Ovary (tissue), 9 donors: ENCODE measurements around the gene GPR35. TPM values are rescaled to one million over a fixed set of nuclear protein-coding genes. Genes with fewer than 3 reads are reported as not detected.
"Not testable (repeated sequence)": the region's sequence is repeated elsewhere in the genome, so short reads cannot be mapped to it uniquely, and the experiment has no call there.

Experiments used
- DNase-seq, 5 donors: peaks; one replicate each; pipeline ENCODE4 v3.0.0-alpha.2; 2019 to 2020
- H3K27ac ChIP-seq, 2 donors: fragments of 200-600 bp; one replicate each; pipeline versions ENCODE4 v1.5.1 to v1.8.0; 2019 to 2022
- H3K27me3 ChIP-seq: fragments of 200-600 bp; one replicate; pipeline ENCODE4 v1.8.0; 2022
- H3K36me3 ChIP-seq: fragments of 200-600 bp; sonication (generic); one replicate; pipeline ENCODE4 v1.5.1; 2019
- H3K4me1 ChIP-seq: one replicate; pipeline ENCODE4 v1.8.1; 2013; ENCODE audit warnings: mild to moderate bottlenecking, moderate library complexity; ENCODE audit not compliant: insufficient read depth
- H3K4me3 ChIP-seq: fragments of 200-600 bp; sonication (generic); one replicate; pipeline ENCODE4 v1.5.1; 2017
- H3K9me3 ChIP-seq, 2 donors: fragments of 200-600 bp in 1 of 2; sonication (generic) in 1 of 2; one replicate each; pipeline versions ENCODE4 v1.5.1 to v1.8.1; 2013 to 2019; ENCODE audit warnings: mild to moderate bottlenecking in 1 of 2, moderate library complexity in 1 of 2
- CTCF ChIP-seq, 3 donors: fragments of 450-650 bp in 2 of 3; fragments of 200-600 bp in 1 of 3; IDR thresholded peaks; one replicate each; pipeline versions ENCODE4 v1.5.1 to v1.8.0; 2016 to 2022; ENCODE audit warnings: antibody characterized with exemption in 3 of 3, mild to moderate bottlenecking in 1 of 3
- EP300 ChIP-seq: sonication (generic); formaldehyde crosslinking; IDR thresholded peaks from one replicate; pipeline ENCODE4 v1.6.1; 2017; ENCODE audit warnings: antibody characterized with exemption
- POLR2A ChIP-seq: fragments of 450-650 bp; IDR thresholded peaks from one replicate; pipeline ENCODE4 v1.6.1; 2017; ENCODE audit warnings: antibody characterized with exemption, mild to moderate bottlenecking, moderate library complexity
- WGBS, 3 donors: extraction: QIAGEN DNeasy Blood & Tissue Kit in 1 of 3; methylation state at CpG; one replicate each; pipeline versions ENCODE4 v1.1.5 to v1.1.7; 2013 to 2017; 5-methylcytosine and 5-hydroxymethylcytosine counted together
- intact Hi-C, 4 donors: fragments of 100-400 bp; cut with DNase I; formaldehyde crosslinking; loops; one replicate each; pipeline versions ENCODE4 v1.11.0 to v1.15.1; 2022 to 2023
- polyA plus RNA-seq, 2 donors: library from polyadenylated mRNA; stranded (reverse); fragments of 200-250 nt in 1 of 2; fragments of 350-450 nt in 1 of 2; fragmentation: Illumina TruSeq in 1 of 2; extraction: RNeasy Lipid Tissue Mini Kit (QIAGEN cat#74804) in 1 of 2; gene quantifications; one replicate each; pipeline ENCODE4 v1.2.3, GENCODE V29; 2013 to 2014
- total RNA-seq, 7 donors: library from RNA; depleted of rRNA in 2 of 7; stranded (reverse); fragments of >200 nt in 2 of 7; fragmentation: NEBNext Ultra II Directional in 3 of 7; extraction: Animal tissue kit (Norgen Biotek cat#: 25700) in 3 of 7; gene quantifications; one replicate each; pipeline versions ENCODE4 v1.1.0 to v1.2.4, GENCODE V29; 2016 to 2023
- donor health status: DM: no; HTN: no; CAD: no; lungs with moderate emphysema.
- donor health status: DM: no; HTN: no; CAD: no.
- donor health status: Bipolar disorder and iron deficiency.
- donor health status: DM: yes; HTN: yes; CAD: no.
- donor health status: DM: no; HTN: no; CAD: no.
- donor health status: DM: yes; HTN: yes; CAD: no.

Gene GPR35
- total and polyA plus RNA-seq, 9 donors: 0.27 to 4.2 (median 2.4) TPM

GRCh38 chr2:240614391-240614790 is 10.9 kb upstream of the GPR35 start:
- Histone ChIP-seq H3K27ac (no peak overlapping the region), H3K9me3 (no peaks in the 10 kb centered on the region), H3K4me1 (no peaks in the 10 kb centered on the region), H3K36me3 (no peaks in the 10 kb centered on the region), H3K4me3 (no peak overlapping the region), H3K27me3 (no peaks in the 10 kb centered on the region)
- intact Hi-C loops: loop anchor here in 1 of 4 donors (10.0 kb wide), 1 partner anchor 110 kb away; no protein-coding TSS in a partner anchor
- 95 to 97% (median 95%) methylated on average over 9 of the region's 9 CpGs for WGBS, 3 donors
- DNase-seq: peak in 3 of 5 donors; percentile 6 to 18 (median 12)
- TF ChIP-seq POLR2A: no peak
- no peak for TF ChIP-seq CTCF (IDR thresholded peaks at IDR 0.05)
- no peak for TF ChIP-seq EP300

GRCh38 chr2:240615396-240615795 is 9.9 kb upstream of the GPR35 start:
- TF ChIP-seq CTCF (IDR thresholded peaks at IDR 0.05) (no peak), EP300 (no peak), POLR2A (no peak)
- Histone ChIP-seq H3K36me3 (no peaks in the 10 kb centered on the region), H3K27me3 (no peaks in the 10 kb centered on the region), H3K4me1 (no peaks in the 10 kb centered on the region), H3K4me3 (no peak overlapping the region), H3K9me3 (no peaks in the 10 kb centered on the region), H3K27ac (no peak overlapping the region)
- WGBS, 3 donors: 49 to 59% (median 58%) methylated on average over 2 of the region's 2 CpGs
- DNase-seq: peak in 1 of 5 donors; percentile 1
- intact Hi-C loops: loop anchor here in 1 of 4 donors (10.0 kb wide), 1 partner anchor 111 kb away; no protein-coding TSS in a partner anchor

- Histone ChIP-seq H3K27me3 (no peaks in the 10 kb centered on the region), H3K27ac (no peak overlapping the region), H3K4me1 (no peaks in the 10 kb centered on the region), H3K36me3 (no peaks in the 10 kb centered on the region), H3K4me3 (no peak overlapping the region), H3K9me3 (no peaks in the 10 kb centered on the region)
- intact Hi-C loops: loop anchor here in 1 of 4 donors (10.0 kb wide), 1 partner anchor 111 kb away; no protein-coding TSS in a partner anchor
- WGBS, 3 donors: 71 to 78% (median 78%) methylated on average over 19 to 20 of the region's 20 CpGs
- TF ChIP-seq EP300 (no peak), CTCF (IDR thresholded peaks at IDR 0.05) (no peak), POLR2A (no peak)
- peak in 3 of 5 donors; percentile 11 to 44 (median 19) for DNase-seq
These were observed 9.3 kb upstream of the GPR35 start for GRCh38 chr2:240615820-240616547.

GRCh38 chr2:240616860-240617666 is 8.2 kb upstream of the GPR35 start:
- H3K4me1 ChIP-seq, H3K9me3 ChIP-seq, H3K36me3 ChIP-seq, H3K27ac ChIP-seq, H3K4me3 ChIP-seq, H3K27me3 ChIP-seq: not testable (repeated sequence)
- 80 to 89% (median 84%) methylated on average over 5 of the region's 5 CpGs for WGBS, 3 donors
- intact Hi-C loops: loop anchor here in 1 of 4 donors (10.0 kb wide), 1 partner anchor 112 kb away; no protein-coding TSS in a partner anchor
- peak in 2 of 5 donors; percentile 5 for DNase-seq
